Measurements from ENCODE around the gene NUP205. TPM values are rescaled to one million over a fixed set of nuclear protein-coding genes. Genes with fewer than 3 reads are reported as not detected.
"Not testable (repeated sequence)": the region's sequence is repeated elsewhere in the genome, so short reads cannot be mapped to it uniquely, and the experiment has no call there.

Gene NUP205
- total RNA-seq, 2 donors from 2014 or later = 45.4 to 47.4 TPM

- Mint-ChIP-seq H3K27me3 (no peaks in the 10 kb centered on the region), H3K4me3 (no peak overlapping the region), H3K4me1 (peaks cover 4% of the 10 kb centered on the region), H3K27ac (no peak overlapping the region), H3K36me3 (ENCODE audit: low read depth) (peaks cover 5% of the 10 kb centered on the region)
- H3K9me3 ChIP-seq (ENCODE audit: control insufficient read depth, low read length, poor library complexity, severe bottlenecking) = no peaks in the 10 kb centered on the region
- DNase-seq (no peak), ATAC-seq (no peak)
Observed at GRCh38 chr7:135687466-135687865, 129.7 kb downstream of the NUP205 start.

- H3K27ac Mint-ChIP-seq = no peak overlapping the region
- DNase-seq = no peak
- H3K9me3 ChIP-seq (ENCODE audit: control insufficient read depth, low read length, poor library complexity, severe bottlenecking) = no peaks in the 10 kb centered on the region
- H3K27me3 Mint-ChIP-seq = no peaks in the 10 kb centered on the region
- H3K4me3 Mint-ChIP-seq = no peak overlapping the region
- ATAC-seq = no peak
- H3K36me3 Mint-ChIP-seq (ENCODE audit: low read depth) = peaks cover 5% of the 10 kb centered on the region
- peaks cover 2% of the 10 kb centered on the region for H3K4me1 Mint-ChIP-seq
Observed at GRCh38 chr7:135690566-135690965, 132.8 kb downstream of the NUP205 start.

- no peak for DNase-seq
- Mint-ChIP-seq H3K36me3 (ENCODE audit: low read depth) (peaks cover 5% of the 10 kb centered on the region), H3K27ac (no peak overlapping the region), H3K4me3 (no peak overlapping the region), H3K4me1 (peaks cover 2% of the 10 kb centered on the region), H3K27me3 (no peaks in the 10 kb centered on the region)
- H3K9me3 ChIP-seq (ENCODE audit: control insufficient read depth, low read length, poor library complexity, severe bottlenecking) = no peaks in the 10 kb centered on the region
- ATAC-seq = no peak
Observed at GRCh38 chr7:135692055-135692454, 134.3 kb downstream of the NUP205 start.

- not testable (repeated sequence) for H3K9me3 ChIP-seq (ENCODE audit: control insufficient read depth, low read length, poor library complexity, severe bottlenecking); H3K36me3 Mint-ChIP-seq (ENCODE audit: low read depth); ATAC-seq; DNase-seq; H3K4me1 Mint-ChIP-seq; H3K27me3 Mint-ChIP-seq; H3K4me3 Mint-ChIP-seq; H3K27ac Mint-ChIP-seq
Observed at GRCh38 chr7:135692606-135693005, 134.9 kb downstream of the NUP205 start.

GRCh38 chr7:135693558-135693957, 135.8 kb downstream of the NUP205 start:
- H3K27ac Mint-ChIP-seq = no peak overlapping the region
- H3K36me3 Mint-ChIP-seq (ENCODE audit: low read depth) = peaks cover 2% of the 10 kb centered on the region
- no peak for DNase-seq
- ATAC-seq = no peak
- no peak overlapping the region for H3K4me3 Mint-ChIP-seq
- H3K27me3 Mint-ChIP-seq = no peaks in the 10 kb centered on the region
- H3K4me1 Mint-ChIP-seq = no peaks in the 10 kb centered on the region
- H3K9me3 ChIP-seq (ENCODE audit: control insufficient read depth, low read length, poor library complexity, severe bottlenecking) = no peaks in the 10 kb centered on the region

GRCh38 chr7:135697276-135698049, 139.7 kb downstream of the NUP205 start:
- no peak overlapping the region for H3K4me3 Mint-ChIP-seq
- H3K27ac Mint-ChIP-seq = no peak overlapping the region
- no peak for ATAC-seq
- no peak for DNase-seq
- H3K36me3 Mint-ChIP-seq (ENCODE audit: low read depth) = peaks cover 2% of the 10 kb centered on the region
- H3K27me3 Mint-ChIP-seq = no peaks in the 10 kb centered on the region
- no peaks in the 10 kb centered on the region for H3K9me3 ChIP-seq (ENCODE audit: control insufficient read depth, low read length, poor library complexity, severe bottlenecking)
- no peaks in the 10 kb centered on the region for H3K4me1 Mint-ChIP-seq

Other genes with a start within 250 kb of the NUP205 start
- gene CNOT4, start 47.8 kb upstream of the NUP205 start, total RNA-seq = 10 to 100 TPM; 34.0 to 34.5 TPM
- 10 to 100 TPM; 15.7 to 20.7 TPM for gene STMP1, start 104.6 kb downstream of the NUP205 start, total RNA-seq
- not detected for gene SLC13A4, start 170.3 kb downstream of the NUP205 start, total RNA-seq
- not detected for gene FAM180A, start 190.9 kb downstream of the NUP205 start, total RNA-seq